Measurements from ENCODE around the gene GPC5.

Gene GPC5

GRCh38 chr13:92017737-92018136, 619.3 kb downstream of the GPC5 start:
- TF ChIP-seq EP300 (IDR thresholded peaks at IDR 0.05; ENCODE audit: borderline replicate concordance) (no peak), REST (IDR thresholded peaks at IDR 0.05; ENCODE audit: low read depth) (no peak), RAD21 (IDR thresholded peaks at IDR 0.05; ENCODE audit: low read depth) (no peak), CREB1 (IDR thresholded peaks at IDR 0.05; ENCODE audit: low read depth) (no peak), YY1 (IDR thresholded peaks at IDR 0.05; ENCODE audit: low read depth) (no peak), USF1 (IDR thresholded peaks at IDR 0.05) (no peak), TEAD4 (IDR thresholded peaks at IDR 0.05) (no peak), MAX (IDR thresholded peaks at IDR 0.05) (no peak)

- TF ChIP-seq MAX (IDR thresholded peaks at IDR 0.05) (no peak), YY1 (IDR thresholded peaks at IDR 0.05; ENCODE audit: low read depth) (no peak), TCF12 (IDR thresholded peaks at IDR 0.05; ENCODE audit: low read depth) (no peak), EP300 (IDR thresholded peaks at IDR 0.05; ENCODE audit: borderline replicate concordance) (no peak), EGR1 (IDR thresholded peaks at IDR 0.05) (no peak), TEAD4 (IDR thresholded peaks at IDR 0.05) (no peak), CREB1 (IDR thresholded peaks at IDR 0.05; ENCODE audit: low read depth) (no peak)
Measured at GRCh38 chr13:92028695-92029094, 630.3 kb downstream of the GPC5 start.

- TF ChIP-seq NFIC (IDR thresholded peaks at IDR 0.05) (no peak), FOXM1 (IDR thresholded peaks at IDR 0.05; ENCODE audit: borderline replicate concordance, low read depth) (no peak), RAD21 (IDR thresholded peaks at IDR 0.05; ENCODE audit: low read depth) (no peak), YY1 (IDR thresholded peaks at IDR 0.05; ENCODE audit: low read depth) (no peak), USF1 (IDR thresholded peaks at IDR 0.05) (no peak), TCF12 (IDR thresholded peaks at IDR 0.05; ENCODE audit: low read depth) (no peak), EP300 (IDR thresholded peaks at IDR 0.05; ENCODE audit: borderline replicate concordance) (no peak), EGR1 (IDR thresholded peaks at IDR 0.05) (no peak), TEAD4 (IDR thresholded peaks at IDR 0.05) (no peak), REST (IDR thresholded peaks at IDR 0.05; ENCODE audit: low read depth) (no peak), ZBTB7A (IDR thresholded peaks at IDR 0.05; ENCODE audit: low read depth) (no peak), MAX (IDR thresholded peaks at IDR 0.05) (no peak), TAF1 (IDR thresholded peaks at IDR 0.05; ENCODE audit: low read depth) (no peak), CREB1 (IDR thresholded peaks at IDR 0.05; ENCODE audit: low read depth) (no peak), CEBPB (IDR thresholded peaks at IDR 0.05) (no peak)
Measured at GRCh38 chr13:92029641-92030040, 631.2 kb downstream of the GPC5 start.

- TF ChIP-seq NFIC (IDR thresholded peaks at IDR 0.05) (no peak), YY1 (IDR thresholded peaks at IDR 0.05; ENCODE audit: low read depth) (no peak), TEAD4 (IDR thresholded peaks at IDR 0.05) (no peak)
Measured at GRCh38 chr13:92038905-92039304, 640.5 kb downstream of the GPC5 start.

- TF ChIP-seq REST (IDR thresholded peaks at IDR 0.05; ENCODE audit: low read depth) = no peak
- TF ChIP-seq CEBPB (IDR thresholded peaks at IDR 0.05) = no peak
- no peak for TF ChIP-seq YY1 (IDR thresholded peaks at IDR 0.05; ENCODE audit: low read depth)
- TF ChIP-seq EGR1 (IDR thresholded peaks at IDR 0.05) = no peak
- no peak for TF ChIP-seq USF1 (IDR thresholded peaks at IDR 0.05)
- TF ChIP-seq EP300 (IDR thresholded peaks at IDR 0.05; ENCODE audit: borderline replicate concordance) = no peak
- TF ChIP-seq MAX (IDR thresholded peaks at IDR 0.05) = no peak
- TF ChIP-seq FOXM1 (IDR thresholded peaks at IDR 0.05; ENCODE audit: borderline replicate concordance, low read depth) = no peak
- no peak for TF ChIP-seq TEAD4 (IDR thresholded peaks at IDR 0.05)
- no peak for TF ChIP-seq TCF12 (IDR thresholded peaks at IDR 0.05; ENCODE audit: low read depth)
- no peak for TF ChIP-seq RAD21 (IDR thresholded peaks at IDR 0.05; ENCODE audit: low read depth)
- TF ChIP-seq NFIC (IDR thresholded peaks at IDR 0.05) = no peak
- no peak for TF ChIP-seq ZBTB7A (IDR thresholded peaks at IDR 0.05; ENCODE audit: low read depth)
- no peak for TF ChIP-seq CREB1 (IDR thresholded peaks at IDR 0.05; ENCODE audit: low read depth)
Measured at GRCh38 chr13:92042522-92042921, 644.1 kb downstream of the GPC5 start.
